Activated gamma-delta T cell treated with anti-CD3 and anti-CD28 coated beads, Interleukin-2, amount 50 U/mL, for 16 hours (primary cell): ENCODE results near the gene KCNMA1.
A peak's percentile ranks its signal among the peaks of the same experiment; 100 is the strongest.

Experiments used
- DNase-seq: peaks from one replicate; pipeline ENCODE4 v3.0.0-alpha.2; 2020; ENCODE audit warnings: low read depth

The KCNMA1 gene

DNA sequence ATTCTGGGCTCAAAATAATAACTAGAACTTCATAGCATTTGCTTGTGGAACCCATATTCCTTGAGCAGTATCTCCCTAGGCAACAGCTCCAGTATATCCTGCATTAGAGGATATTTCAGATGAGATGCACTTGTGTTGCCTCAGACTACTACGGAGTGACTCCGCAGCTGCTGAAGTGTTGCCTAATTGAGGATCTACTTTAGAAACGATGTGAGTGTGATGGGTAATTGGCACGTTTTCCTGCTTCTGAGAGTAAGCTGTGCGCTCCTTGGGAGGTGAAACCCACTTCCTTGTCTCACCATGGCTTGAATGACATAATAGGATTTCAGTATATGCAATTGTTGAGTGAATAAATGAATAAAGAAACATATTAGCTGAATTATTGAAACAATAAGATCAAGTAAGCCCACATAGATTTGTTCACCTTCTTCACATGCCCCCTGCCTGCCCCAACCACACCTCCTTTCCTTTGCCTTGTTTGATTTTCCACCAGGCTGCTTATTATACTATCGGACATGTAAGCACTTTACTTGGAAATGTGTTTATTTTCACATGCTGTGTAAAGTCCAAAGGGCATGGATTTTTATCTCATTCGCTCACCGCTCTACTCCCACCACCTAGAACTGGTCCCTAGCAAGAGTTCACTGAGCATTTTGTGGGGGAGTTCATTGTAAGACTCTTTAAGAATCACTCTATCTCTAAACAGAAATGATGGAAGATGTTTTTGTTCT lies 303.8 kb downstream of the KCNMA1 start:
- DNase-seq = no peak

- no peak for DNase-seq
Observed at GRCh38 chr10:77332256-77332655, 305.4 kb downstream of the KCNMA1 start.

GRCh38 chr10:77328272-77328816 lies 309.3 kb downstream of the KCNMA1 start:
- peak; percentile 1 for DNase-seq

DNA sequence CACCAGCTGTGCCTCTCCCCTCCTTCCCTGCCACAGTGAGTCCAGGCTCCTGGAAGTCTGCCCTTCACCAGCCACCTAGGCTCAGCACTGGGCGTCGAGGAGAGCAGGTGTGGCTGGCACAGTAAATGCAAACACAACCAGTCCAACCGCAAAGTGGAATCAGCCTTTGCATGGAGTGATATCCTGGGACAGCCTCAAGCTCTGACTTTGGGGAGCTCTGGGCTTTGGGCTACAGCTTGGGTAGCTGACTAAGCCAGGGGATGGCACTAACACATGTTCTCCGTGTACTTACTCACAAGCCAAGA lies 312.4 kb downstream of the KCNMA1 start:
- no peak for DNase-seq

GRCh38 chr10:77321838-77322237 lies 315.8 kb downstream of the KCNMA1 start:
- no peak for DNase-seq

DNA sequence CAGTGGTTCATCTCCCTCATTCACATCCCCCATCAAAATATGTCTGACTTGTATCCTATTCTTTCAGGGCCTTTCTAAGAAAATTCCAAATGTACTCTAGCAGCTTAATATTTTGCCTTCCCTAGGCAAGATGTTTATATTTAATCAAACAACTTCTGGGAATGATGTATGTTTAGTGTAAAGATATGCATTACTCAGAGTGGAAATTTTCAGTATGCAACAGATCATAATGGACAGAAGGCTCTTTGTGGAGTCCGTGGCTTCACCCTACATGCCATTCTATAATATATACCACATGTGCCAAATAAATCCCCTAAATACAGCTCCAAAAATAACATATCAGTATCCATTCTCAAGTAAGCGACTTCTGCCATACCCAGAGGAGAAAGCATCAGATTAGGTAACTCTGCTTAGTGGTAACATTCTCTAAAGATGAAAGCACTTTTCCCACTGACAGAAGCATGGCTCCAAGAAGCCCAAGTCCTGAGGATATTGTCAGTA lies 316.6 kb downstream of the KCNMA1 start:
- DNase-seq = no peak

GRCh38 chr10:77319557-77319956 lies 318.1 kb downstream of the KCNMA1 start:
- DNase-seq = no peak

DNA sequence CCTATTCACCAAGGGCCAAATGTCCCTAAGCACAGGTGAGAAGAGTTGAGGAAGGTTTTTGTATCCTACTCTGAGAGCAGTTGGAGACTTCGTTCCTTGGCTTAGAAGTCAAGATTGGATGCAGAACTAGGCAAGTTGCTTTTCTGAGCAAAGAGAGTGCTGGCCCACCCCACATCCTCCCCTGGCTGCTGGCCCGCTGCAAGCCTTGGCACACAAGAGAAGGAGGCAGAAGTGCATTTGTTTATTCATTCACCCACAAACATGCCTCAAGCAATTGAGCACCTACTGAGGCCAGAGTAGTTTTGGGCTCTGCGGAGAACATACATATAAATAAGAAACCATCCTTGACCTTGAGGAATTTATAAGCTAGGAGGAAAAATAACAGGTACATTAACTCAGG lies 318.9 kb downstream of the KCNMA1 start:
- DNase-seq = no peak

GRCh38 chr10:77317221-77317620 lies 320.4 kb downstream of the KCNMA1 start:
- no peak for DNase-seq

DNA sequence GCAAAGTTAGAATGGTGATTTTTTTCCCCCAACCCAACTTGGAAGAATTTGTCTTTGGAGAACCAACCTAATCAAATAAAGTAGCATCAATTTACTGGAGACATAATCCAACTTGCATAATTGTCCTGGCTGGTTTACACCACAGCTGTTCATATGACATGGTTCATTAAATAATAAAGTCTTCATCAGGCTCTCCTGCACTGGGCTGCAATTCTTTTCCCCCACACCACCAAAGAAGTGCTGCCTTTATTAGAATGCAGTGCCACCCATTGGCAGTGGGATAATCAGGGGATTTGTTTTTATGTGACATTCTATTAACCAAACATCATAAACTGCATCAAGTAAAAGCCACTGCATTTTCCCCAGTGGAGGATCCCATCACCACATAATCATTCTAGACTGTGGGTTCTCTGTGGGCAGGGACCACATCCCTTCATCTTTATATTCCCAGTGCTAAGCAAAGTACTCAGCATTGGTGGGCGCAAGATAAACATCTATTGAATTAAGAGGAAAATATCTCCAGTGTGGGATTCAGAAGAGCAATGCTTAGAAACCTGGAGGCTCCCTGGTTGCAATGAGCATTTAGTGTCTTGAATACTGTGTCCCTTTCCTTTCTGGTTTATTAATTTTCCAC lies 322.0 kb downstream of the KCNMA1 start:
- no peak for DNase-seq

- DNase-seq = no peak
Observed at GRCh38 chr10:77313066-77313750, 324.4 kb downstream of the KCNMA1 start.

- DNase-seq = no peak
Observed at GRCh38 chr10:77311186-77311585, 326.4 kb downstream of the KCNMA1 start.

- DNase-seq = no peak
Observed at GRCh38 chr10:77310288-77310840, 327.2 kb downstream of the KCNMA1 start.

DNA sequence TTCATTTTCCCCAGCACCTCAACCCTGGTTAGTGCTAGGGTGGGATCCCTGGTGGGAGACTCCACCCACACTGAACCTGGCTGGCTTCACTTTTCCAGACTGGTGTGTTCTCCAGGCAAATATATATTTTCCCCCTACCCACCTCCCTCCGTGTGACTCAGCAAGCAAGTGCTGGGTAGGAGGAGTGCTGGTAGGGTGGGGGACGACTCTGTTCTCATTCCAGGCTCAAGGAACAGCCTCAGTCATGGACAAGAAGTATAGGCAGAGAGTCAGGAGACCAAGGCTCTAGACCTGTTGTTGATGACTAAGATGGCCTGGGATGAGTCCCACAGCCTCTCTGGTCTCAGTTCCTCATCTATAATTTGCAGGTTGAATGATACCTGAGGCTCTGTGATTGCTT lies 328.1 kb downstream of the KCNMA1 start:
- no peak for DNase-seq

- no peak for DNase-seq
Observed at GRCh38 chr10:77309092-77309491, 328.5 kb downstream of the KCNMA1 start.

DNA sequence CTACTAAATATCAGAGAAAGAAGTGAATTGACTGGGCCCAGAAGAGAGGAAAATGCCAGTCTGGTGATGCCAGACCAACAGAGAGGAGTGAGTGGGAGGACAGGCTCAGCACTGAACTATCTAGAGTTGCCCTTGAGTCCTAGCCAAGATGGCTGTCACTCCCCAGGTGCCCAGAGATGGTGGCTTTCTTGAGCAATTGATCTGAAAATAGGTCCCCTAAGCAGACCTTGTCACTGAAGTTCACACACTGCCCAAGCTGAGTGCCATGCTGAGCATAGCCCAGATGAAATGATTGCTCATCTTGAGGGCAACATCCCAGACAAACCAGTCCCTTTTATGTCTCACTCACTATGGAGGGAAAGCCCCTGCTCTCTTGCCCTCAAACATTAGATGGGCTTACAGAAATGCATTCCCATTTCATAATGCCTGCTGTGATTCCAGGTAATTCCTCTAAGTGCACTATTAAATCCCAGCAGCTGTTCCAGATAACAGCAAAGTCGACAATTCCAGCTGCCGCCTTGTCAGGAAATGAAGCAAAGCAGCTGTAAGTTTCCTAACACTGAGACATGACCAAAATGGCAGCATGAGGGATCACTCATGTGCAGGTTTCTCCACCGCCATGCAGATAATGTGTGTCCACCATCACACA lies 329.4 kb downstream of the KCNMA1 start:
- no peak for DNase-seq

DNA sequence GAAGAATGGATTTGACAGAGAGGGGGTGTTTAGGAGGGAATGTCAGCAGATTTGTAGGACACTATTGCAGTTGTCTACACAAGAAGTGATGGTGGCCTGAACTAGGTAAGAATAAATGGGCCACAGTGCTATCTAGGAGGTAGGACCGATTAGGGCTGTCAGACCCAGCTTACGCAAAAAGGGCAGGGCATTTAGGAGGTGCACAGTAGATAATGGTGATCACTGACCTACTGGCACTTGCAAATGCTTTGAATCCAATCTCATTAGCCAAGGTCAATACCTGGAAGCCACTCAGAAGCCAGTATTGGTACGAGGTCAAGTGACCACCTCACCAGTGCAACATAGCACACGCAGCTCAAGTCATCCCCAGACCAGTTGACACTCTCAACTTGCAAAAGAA lies 330.9 kb downstream of the KCNMA1 start:
- no peak for DNase-seq

- no peak for DNase-seq
Observed at GRCh38 chr10:77305650-77306632, 331.7 kb downstream of the KCNMA1 start.

DNA sequence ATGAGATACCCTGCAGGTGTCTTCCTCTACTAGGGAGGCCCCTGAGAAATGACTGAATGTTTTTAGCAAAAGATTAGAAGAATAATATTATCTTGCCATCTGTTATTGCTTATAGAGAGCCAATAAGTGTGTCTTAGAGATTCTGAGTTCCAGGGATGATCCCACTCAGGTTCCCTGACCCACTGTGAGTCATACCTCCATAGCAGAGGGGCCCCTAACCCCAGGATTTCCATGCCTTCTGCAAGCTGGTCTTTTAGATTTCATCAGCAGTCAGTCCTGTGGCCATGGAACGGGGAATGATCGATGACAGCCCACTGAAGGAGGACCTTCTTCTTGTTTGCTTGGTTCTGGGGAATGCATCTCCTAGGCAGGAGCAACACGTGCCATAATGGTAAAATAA lies 333.4 kb downstream of the KCNMA1 start:
- DNase-seq = no peak

GRCh38 chr10:77301305-77301730 lies 336.3 kb downstream of the KCNMA1 start:
- no peak for DNase-seq
